BE2C (cell line): ENCODE results near the gene EBF4.

Experiments
- DNase-seq: peaks from one replicate; pipeline ENCODE4 v3.0.0-alpha.2; 2020
- H3K27me3 ChIP-seq: fragments of 250-450 bp; sonication (Bioruptor Pico); 2 replicates; pipeline ENCODE4 v1.5.1; 2020; ENCODE audit warnings: mild to moderate bottlenecking
- H3K36me3 ChIP-seq: fragments of 250-450 bp; sonication (Bioruptor Pico); 2 replicates; pipeline ENCODE4 v1.5.1; 2020; ENCODE audit warnings: mild to moderate bottlenecking
- H3K4me1 ChIP-seq: fragments of 250-450 bp; sonication (Bioruptor Pico); 2 replicates; pipeline ENCODE4 v1.5.1; 2020
- H3K4me3 ChIP-seq: 2 replicates; pipeline ENCODE4 v1.5.1; 2011; ENCODE audit warnings: low read depth, low read length
- H3K9me3 ChIP-seq: fragments of 250-450 bp; sonication (Bioruptor Pico); 2 replicates; pipeline ENCODE4 v1.5.1; 2020
- TF ChIP-seq, protein P1 (sequence below): IDR thresholded peaks from 2 replicates; pipeline ENCODE4 v1.5.1; 2012; ENCODE audit warnings: mild to moderate bottlenecking, low read depth, low read length

Gene EBF4

DNA sequence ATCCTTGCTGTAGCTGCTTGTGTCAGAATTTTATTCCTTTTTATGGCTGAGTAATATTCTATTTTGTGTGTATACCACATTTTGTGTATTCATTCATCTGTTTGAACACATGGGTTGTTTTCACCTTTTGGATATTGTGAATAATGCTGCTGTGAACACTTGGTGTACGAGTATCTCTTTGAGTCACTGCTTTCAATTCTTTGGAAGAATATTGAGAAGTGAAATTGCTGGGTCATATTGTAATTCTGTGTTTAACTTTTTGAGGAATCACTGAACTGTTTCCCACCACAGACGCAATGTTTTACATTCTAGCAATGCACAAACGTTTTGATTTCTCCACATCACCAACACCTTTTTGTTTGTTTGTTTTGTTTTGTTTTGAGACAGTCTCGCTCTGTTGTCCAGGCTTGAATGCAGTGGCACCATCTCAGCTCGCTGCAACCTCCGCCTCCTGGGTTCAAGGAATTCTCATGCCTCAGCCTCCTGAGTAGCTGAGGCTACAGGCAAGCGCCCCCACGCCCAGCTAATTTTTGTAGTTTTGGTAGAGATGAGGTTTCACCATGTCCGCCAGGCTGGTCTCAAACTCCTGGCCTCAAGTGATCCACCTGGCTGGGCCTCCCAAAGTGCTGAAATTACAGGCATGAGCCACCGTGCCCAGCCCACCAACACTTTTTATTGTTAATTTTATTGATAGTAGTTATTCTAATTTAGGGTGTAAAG is 86.2 kb downstream of the EBF4 start:
- TF ChIP-seq, protein P1, sequence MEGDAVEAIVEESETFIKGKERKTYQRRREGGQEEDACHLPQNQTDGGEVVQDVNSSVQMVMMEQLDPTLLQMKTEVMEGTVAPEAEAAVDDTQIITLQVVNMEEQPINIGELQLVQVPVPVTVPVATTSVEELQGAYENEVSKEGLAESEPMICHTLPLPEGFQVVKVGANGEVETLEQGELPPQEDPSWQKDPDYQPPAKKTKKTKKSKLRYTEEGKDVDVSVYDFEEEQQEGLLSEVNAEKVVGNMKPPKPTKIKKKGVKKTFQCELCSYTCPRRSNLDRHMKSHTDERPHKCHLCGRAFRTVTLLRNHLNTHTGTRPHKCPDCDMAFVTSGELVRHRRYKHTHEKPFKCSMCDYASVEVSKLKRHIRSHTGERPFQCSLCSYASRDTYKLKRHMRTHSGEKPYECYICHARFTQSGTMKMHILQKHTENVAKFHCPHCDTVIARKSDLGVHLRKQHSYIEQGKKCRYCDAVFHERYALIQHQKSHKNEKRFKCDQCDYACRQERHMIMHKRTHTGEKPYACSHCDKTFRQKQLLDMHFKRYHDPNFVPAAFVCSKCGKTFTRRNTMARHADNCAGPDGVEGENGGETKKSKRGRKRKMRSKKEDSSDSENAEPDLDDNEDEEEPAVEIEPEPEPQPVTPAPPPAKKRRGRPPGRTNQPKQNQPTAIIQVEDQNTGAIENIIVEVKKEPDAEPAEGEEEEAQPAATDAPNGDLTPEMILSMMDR = no peak
- Histone ChIP-seq H3K27me3 (peaks cover 3% of the 10 kb centered on the region; the same call in 1 of the 2 replicates), H3K9me3 (no peaks in the 10 kb centered on the region), H3K4me1 (no peaks in the 10 kb centered on the region), H3K36me3 (no peaks in the 10 kb centered on the region), H3K4me3 (no peak overlapping the region)
- no peak for DNase-seq

DNA sequence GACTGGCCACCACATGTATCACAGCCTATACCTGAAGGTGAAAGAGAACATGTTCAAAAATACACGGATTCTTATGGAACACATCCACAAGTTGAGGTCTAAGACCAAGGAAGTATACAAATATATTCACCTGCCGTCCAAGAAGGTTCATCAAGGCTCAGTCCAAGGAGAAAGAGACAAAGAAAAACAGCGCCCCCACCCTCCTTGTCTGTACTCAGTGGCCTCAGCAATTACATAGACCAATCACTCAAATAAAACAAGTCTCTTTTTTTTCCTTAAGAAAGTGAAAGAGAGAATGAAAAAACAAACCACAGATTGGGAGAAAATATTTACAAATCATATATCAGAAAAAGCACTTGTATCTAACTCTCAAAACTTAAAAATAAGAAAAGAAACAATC is 88.4 kb downstream of the EBF4 start:
- no peak for DNase-seq
- Histone ChIP-seq H3K9me3 (no peaks in the 10 kb centered on the region), H3K4me3 (no peak overlapping the region), H3K4me1 (no peaks in the 10 kb centered on the region), H3K36me3 (no peaks in the 10 kb centered on the region), H3K27me3 (peaks cover 3% of the 10 kb centered on the region; the same call in 1 of the 2 replicates)
- TF ChIP-seq, protein P1 = no peak

DNA sequence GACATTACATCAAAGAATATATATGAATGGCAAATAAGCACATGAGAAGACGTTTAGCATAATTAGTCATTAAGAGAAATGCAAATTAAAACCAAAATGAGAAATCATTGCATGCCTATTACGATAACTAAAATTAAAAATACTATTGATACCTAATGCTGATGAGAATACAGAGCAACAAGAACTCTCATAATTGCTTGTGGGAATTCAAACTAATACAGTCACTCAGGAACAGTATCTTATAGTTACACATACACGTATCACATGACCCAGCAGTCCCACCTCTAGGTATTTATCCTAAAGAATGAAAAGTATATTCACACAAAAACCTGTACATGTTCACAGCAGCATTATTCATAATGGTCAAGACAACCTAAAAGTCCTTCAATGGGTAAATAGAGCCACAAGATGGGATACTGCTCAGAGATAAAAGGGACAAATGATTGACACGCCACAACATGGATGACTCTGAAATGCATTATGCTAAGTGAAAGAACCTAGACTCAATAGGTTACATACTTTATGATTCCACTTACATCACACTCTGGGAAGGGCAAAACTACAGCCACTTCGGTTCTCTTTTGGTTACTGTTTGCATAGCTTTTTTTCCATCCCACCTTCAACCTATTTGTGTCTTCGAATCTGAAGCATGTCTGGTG is 91.5 kb downstream of the EBF4 start:
- no peak for DNase-seq

DNA sequence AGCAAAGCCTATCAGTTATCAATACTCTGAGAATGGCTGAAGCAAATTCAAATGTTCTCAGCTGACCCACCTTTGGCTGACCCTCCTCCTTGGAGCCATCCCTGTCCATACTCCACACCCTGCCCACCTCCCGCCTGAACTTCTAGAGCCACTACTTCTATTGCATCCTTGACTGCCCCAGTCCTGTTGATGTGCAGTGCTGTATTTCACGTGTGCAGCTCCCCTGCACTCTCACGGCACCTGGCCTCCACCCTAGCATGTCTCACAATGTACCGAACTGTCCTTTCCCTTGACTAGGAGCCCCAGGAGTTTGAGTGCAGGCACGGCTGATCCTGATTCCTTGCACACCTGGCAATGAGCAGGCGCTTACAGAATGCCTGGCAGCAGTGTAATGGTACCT is 100.9 kb downstream of the EBF4 start:
- TF ChIP-seq, protein P1 = no peak
- DNase-seq = no peak
- no peaks in the 10 kb centered on the region for H3K36me3 ChIP-seq
- H3K4me3 ChIP-seq = no peak overlapping the region
- peaks cover 8% of the 10 kb centered on the region; the same call in 1 of the 2 replicates for H3K27me3 ChIP-seq
- H3K9me3 ChIP-seq = no peaks in the 10 kb centered on the region
- H3K4me1 ChIP-seq = no peaks in the 10 kb centered on the region

More for the DNA sequence above, 91.5 kb downstream of the EBF4 start:
- H3K4me1 ChIP-seq = no peaks in the 10 kb centered on the region
- peaks cover 3% of the 10 kb centered on the region; the same call in 1 of the 2 replicates for H3K27me3 ChIP-seq
- H3K9me3 ChIP-seq = no peaks in the 10 kb centered on the region
- TF ChIP-seq, protein P1 = no peak
- H3K36me3 ChIP-seq = no peaks in the 10 kb centered on the region
- no peak overlapping the region for H3K4me3 ChIP-seq

DNA sequence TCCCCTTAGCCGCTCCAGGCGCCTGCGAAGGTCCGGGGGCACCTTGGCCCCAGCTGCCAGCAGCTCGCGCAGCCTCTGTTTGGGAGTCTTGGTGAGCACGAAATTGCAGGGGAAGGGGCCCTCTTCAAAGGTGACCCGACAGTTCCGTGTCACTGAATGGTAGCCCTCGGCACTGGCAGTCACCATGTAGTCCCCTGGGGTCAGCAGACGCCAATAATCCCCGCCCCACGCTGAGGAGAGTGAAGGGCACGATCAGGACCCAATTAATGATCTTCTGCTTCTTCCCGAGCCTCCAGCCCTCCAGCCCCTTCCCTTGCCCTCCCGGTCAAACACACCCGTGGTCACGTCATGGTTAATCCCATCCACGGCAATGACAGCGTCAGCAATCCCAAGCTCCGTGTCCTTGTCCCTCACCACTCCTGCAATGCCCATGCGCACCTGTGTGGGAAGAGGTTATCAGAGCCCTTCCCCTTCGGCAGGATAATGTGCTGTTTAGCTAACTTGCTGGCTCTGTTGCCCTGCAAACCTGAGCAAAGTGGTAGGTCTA is 101.7 kb downstream of the EBF4 start:
- TF ChIP-seq, protein P1 = no peak
- H3K36me3 ChIP-seq = no peaks in the 10 kb centered on the region
- no peaks in the 10 kb centered on the region for H3K9me3 ChIP-seq
- H3K27me3 ChIP-seq = peaks cover 11% of the 10 kb centered on the region; the same call in 1 of the 2 replicates
- H3K4me1 ChIP-seq = no peaks in the 10 kb centered on the region
- H3K4me3 ChIP-seq = no peak overlapping the region
- DNase-seq = no peak
